Measurements from ENCODE around the gene DYNC2I2.
"Not testable (repeated sequence)": the region's sequence is repeated elsewhere in the genome, so short reads cannot be mapped to it uniquely, and the experiment has no call there.

The DYNC2I2 gene

DNA sequence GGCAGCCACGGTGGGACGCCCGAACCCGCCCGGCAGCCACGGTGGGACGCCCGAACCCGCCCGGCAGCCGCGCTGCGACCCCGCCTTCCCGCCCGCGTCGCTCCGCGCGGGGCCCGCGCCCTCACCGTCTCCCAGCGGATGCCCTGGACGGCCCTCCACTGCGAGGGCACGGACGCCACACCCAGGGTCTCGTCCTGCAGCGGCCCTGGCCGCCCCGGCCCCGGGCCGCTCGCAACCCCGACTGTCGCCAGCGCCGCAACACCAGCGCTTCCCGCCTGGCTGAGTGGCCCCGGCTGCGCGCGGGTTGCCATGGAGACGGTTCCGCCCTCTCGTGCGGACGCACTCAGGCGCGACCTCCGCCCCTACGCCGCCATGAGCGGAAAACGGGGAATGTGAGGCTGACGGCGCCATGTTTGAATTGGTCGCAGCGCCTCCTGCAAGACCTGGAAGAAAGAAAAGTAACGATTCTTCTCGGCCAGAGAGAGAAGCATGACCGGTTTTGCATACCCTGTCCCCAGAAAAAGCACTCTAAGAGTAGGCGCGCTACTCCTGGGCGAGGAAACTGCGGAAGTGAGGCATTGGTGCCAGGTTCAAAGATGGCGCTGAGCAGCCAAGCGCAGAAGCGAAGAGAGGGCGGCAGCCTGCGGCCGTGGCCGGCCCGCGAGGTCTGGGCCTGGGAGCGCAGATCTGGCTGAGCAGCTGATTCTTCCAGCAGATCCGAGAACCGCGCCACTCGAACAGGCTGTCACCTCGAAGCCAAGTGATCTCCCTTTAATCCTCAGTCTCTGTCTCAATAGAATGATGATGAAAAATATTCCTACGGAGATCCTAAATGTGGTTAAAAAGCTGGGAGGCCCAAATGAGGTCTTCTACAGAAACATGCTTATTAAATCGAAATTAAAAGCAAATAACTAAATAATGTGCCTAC lies at the start of gene DYNC2I2:
DYNC2I2 (minus strand) TSS at position 432 of the 928 bp plus-strand sequence; CDS start at position 311, 121 bp downstream.
- peak; percentile 62 for DNase-seq

DNA sequence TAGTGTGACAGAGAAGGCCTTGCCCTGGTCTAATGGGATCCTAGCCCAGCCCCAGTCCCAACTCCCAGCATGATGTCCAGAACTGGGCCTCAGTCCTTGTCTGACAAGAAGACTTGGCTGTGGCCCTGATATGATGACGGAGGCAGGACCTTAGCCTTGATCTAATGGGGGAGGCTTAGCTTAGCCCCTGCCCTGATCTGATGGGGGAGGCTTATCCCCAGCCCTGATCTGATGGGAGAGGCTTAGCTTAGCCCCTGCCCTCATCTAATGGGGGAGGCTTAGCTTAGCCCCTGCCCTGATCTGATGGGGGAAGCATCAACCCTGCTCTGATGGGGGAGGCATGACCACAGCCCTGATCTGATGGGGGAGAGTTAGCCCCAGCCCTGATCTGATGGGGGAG lies 49.4 kb upstream of the DYNC2I2 start:
- no peak for DNase-seq

DNA sequence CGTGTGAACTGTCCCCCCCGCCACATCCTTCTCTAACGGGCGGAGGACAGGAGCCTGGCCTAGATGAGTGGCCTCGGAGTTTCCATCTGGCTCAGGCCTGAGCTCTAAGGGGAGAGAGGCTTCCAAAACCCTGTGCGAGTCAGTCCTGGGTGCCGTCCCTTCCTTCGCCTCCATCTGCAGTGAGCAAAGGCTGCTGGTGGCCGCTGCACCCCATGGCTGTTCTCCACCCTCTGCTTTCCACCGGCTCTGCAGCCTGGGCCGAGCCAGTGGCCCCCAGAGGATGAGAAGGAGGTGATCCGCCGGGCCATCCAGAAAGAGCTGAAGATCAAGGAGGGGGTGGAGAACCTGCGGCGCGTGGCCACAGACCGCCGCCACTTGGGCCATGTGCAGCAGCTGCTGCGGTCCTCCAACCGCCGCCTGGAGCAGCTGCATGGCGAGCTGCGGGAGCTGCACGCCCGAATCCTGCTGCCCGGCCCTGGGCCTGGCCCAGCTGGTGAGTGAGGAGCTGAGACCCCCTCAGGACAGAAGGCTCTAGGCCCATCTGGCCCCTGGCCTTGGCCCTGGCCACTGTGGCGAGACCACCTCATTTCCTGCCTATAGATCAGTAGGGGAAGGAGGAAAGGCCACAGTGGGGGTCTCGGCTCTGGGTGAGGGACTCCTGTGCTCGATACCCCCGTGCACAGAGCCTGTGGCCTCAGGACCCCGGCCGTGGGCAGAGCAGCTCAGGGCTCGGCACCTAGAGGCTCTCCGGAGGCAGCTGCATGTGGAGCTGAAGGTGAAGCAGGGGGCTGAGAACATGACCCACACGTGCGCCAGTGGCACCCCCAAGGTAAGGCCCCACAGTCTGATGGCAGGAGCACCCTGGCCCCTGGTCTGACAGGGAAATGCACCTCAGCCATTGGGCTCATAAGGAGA lies 48.7 kb upstream of the DYNC2I2 start:
- DNase-seq: no peak

DNA sequence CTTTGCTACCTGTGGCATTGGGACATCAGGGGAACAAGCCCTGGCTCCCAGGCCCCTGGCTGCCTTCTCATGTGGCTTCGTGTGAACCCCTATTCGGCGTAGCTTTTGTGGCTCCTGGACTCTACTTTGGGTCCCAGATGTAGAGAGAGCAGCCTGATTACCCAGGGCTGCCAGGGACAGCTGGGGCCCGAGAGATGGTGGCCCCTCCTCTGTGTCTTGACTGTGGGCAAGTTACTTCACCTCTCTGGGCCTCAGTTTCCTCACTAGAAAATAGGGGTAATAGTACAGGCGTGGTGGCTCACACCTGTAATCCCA lies 47.7 kb upstream of the DYNC2I2 start:
- no peak for DNase-seq

DNA sequence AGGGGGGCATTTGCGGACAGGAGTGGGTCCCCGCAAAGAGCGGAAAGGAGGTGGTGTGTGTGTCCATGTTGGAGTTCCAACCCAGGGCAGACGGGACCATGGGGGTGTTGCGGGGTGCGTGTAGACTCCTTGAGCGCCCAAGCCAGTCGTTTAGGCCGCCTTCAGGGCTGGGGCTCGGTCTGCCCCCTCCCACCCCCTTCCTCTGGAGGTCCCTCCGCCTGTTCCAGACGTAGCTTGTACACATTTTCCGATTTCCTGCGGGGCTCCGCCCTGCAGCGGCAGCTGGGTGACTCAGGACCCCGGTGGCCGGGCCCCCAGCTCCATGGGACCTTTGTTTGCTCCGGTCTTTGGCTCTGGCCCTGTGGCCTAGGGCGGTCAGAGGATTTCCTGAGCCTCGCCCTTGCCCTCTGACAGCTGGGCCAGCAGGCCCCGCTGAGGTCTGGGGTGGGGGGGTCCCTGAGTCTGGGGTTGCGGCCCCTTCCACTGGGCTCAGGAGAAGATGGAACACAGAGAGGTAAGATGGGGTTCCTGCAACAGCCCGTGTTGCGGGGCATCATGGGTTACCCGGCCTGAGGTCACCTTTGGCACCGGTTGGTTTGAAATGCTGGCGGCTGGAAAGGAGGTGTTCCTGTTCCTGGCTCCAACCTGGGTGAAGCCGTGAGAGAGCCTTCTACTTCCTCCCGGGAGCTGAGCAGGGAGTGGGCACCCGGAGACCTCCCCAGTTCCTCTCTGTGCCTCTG lies 47.1 kb upstream of the DYNC2I2 start:
- DNase-seq: no peak

DNA sequence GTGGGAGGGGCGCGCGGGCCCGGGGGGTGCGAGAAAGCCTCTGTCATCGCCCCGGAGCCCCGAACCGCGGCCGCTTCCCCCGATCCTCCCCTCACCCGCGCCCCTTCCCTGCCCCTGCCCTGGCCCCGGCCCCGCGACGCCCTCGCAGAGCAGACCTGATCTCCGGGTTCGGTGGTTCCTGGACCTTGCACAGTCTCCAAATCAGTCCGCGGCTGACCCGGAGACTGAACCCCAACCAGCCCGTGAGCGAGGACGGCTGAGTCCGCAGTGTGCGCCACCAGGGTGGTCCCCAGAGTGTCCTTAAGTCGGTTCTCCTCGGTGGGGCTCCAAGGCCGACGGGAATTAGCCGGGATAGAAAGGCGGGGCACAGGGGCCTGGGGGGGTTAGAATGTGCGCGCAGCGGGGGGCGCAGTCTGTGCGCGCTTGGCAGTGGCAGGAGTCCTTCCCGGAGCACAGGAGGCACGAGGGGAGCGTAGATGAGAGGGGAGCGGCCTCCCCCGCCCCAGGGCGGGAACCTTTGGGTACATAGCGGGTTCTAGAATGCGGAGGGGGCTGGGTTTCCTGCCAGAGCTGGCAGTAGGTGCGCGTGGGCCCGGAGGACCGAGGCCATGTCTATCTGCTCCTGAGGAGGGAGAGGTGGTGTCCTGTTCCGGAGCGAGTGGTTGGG lies 46.4 kb upstream of the DYNC2I2 start:
- no peak for DNase-seq

DNA sequence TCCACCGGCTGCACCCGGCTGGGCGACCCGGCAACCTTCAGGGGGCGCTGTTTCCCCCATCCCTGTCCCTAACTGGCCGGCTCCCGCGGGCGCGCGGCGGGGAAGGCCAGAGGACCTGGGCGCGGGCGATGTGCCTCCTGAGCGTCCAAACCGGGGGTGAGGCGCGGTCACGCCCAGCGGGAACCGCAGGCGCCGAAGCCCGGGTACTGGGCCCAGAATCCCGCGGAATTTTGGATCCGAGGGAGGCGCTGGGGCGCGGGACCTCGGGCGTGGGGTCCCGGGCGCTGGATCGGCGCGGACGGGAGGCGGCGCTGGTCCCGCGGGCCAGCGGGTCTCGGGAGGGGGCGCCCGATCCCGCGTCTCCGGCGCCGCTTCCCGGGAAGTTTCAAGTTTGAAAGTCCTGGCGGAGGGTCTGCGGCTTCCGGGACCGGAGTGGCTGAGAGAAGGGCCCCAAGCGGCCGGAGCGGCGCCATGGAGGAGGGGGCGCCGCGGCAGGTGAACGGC lies 45.9 kb upstream of the DYNC2I2 start, which contains the start of gene PKN3:
PKN3 (plus strand) TSS at position 59 of the 504 bp plus-strand sequence; CDS start at position 472, 413 bp downstream.
- peak; percentile 71 for DNase-seq

DNA sequence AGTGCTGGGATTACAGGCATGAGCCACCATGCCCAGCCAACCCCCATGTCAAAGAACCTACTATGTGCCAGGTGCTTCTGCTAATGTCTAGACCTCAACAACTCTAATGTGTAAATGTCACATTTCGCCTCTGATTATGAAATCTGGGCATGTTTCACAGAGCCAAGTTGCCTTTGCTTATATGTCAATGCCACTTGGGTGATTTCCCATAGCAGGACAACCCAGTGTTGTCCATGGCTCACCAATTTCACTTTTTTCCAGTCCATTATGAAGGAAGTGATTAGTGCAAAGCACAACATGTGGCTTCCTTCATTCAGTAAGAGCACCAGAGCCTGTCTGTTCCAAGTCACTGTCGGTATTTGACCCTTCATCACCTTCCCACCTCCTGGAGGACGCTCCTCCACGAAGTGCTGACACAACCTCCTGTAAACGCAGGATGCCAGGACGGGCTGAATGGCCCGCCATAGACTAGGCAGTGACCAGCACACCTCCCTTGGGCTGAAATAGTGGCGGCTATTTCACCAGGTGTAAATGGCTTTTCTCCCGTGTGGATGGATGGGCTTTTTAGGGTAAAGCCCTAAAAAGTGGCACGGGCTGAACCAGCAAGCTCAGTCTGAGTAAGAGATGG lies 44.7 kb upstream of the DYNC2I2 start:
- no peak for DNase-seq

DNA sequence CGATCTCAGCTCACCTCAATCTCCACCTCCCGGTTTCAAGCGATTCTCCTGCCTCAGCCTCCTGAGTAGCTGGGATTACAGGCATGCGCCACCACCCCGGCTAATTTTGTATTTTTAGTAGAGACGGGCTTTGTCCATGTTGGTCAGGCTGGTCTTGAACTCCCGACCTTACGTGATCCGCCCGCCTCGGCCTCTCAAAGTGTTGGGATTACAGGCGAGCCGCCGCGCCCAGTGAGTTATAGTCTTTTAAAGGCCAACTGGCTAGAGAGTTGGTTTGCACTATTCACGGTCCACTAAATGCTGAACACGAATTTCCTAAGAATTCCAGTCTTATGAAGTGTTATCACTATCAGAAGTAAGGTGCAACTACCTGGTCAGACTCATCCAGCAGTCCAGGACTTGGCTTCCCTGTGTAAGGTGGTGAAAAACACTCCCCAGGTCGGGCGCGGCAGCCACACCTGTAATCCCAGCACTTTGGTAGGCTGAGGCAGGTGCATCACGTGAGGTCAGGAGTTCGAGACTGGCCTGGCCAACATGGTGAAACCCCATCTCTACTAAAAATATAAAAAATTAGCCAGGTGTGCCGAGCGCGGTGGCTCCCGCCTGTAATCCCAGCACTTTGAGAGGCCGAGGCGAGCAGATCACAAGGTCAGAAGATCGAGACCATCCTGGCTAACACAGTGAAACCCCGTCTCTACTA lies 42.6 kb upstream of the DYNC2I2 start:
- not testable (repeated sequence) for DNase-seq

DNA sequence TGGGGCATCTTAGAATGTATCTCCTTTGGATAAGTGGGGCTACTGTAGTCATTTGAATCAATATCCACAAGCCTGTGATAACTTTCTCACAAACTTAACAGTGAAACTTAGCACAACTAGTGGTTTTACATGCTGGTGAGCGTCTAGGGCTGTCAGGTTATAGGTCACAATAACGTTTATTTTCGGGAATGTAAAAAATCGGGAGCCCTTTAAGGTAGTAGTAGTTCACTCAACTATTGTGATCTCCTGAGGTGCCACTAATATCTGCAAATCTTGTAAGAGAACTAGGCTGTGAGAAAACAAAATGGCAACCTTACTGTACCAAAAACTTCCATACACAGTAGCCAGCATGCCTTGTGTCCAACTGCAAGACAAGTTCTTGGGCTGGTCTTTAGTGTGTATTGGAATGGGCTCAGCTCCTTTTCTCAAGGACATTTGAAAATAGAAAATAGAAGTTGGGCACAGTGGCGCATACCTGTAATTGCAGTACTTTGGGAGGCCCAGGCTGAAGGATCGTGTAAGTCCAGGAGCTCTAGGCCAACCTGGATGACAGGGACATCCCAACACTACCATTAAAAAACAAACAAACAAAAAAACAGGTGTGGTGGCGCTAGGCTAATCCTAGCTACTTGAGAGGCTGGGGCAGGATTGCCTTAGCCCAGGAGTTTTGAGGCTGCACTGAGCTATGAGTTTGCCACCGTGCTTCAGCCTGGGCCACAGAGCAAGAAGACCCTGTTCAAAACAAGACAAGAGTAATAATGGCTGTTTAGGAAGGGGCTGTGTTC lies 40.5 kb upstream of the DYNC2I2 start:
- no peak for DNase-seq

DNA sequence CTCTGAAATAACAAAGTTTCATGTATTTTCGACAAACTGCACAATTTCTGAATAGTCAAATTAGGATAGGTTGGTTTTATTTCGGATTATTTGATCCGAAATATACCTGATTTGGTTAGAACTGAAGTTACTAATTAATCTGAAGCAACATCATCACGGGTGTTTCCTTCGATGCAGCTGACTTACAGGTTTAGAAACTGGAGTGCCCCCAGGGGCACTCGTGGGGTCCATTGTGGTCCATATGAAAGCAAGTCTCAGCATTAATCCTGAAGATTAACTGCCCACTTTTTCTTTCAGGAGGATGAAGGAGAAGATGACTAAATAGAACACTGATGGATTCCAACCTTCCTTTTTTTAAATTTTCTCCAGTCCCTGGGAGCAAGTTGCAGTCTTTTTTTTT lies 37.7 kb upstream of the DYNC2I2 start:
- no peak for DNase-seq

DNA sequence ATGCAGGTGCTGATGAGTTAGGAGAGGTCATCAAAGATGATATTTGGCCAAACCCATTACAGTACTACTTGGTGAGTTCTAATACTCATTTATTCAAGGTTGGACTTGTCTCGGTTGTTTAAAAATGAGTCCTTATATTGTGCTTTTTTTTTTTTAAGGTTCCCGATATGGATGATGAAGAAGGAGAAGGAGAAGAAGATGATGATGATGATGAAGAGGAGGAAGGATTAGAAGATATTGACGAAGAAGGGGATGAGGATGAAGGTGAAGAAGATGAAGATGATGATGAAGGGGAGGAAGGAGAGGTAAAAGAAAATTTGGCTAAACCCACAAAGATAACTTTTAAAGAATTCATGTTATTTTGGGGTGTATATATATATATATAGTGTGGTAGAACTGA lies 37.1 kb upstream of the DYNC2I2 start:
- not testable (repeated sequence) for DNase-seq

DNA sequence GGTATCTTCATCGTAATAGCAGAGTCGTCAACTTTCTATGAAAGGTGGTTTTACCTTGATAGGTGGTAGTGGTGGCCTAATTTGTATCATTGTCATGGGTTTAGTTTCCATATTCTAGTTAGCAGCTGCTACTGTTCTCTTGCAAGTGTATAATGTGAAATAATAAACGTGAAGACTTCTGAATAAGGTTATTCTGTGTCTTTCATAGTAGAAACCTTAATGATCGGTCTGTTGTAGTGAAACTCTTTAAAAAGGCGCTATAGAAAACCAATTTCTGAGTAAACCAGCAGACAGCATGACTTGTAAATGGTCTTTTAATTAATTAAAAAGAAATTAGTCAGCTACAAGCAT lies 34.0 kb upstream of the DYNC2I2 start:
- DNase-seq: no peak

DNA sequence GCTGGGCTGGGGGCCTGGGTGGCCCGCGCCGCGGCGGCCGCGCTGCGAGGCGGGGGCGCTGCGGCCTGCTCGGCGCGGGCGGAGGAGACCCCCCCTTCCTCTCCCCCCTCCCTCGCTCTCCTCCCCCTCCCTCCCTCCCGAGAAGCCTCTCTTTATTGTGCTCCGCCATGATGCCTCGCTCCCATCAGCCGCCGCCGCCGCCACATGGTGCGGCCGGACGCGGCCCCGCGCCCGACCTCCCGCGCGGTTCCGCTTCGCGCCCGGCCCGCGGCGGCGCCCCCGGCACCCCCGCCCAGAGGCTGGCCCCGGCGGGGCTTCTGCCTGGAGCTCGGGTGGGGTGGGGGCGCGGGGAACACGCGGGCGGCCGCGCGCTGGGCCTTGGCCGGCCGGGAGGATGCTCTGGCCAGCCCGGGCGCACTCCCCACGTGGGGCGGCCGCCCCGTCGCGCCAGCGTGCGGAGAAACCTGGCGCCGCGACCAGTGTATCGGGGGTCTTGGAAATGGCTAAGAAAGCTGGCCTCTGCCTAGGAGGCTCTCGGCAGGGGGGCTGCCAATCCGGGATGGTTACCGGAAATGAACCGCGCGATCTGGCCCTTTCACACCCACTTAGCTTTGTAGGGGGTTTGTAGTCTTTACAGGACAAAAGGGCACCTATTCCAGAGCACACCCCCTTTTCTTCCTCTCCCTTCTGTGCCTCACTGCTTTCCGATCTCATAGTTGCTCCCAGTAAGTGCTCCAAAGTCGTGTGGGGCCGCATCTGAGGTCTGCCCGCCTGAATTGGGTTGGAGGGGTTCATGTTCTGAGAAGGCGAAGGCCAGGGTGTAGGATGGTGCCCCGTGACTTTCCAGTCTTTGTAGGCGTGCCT lies 33.4 kb upstream of the DYNC2I2 start:
- DNase-seq: no peak

DNA sequence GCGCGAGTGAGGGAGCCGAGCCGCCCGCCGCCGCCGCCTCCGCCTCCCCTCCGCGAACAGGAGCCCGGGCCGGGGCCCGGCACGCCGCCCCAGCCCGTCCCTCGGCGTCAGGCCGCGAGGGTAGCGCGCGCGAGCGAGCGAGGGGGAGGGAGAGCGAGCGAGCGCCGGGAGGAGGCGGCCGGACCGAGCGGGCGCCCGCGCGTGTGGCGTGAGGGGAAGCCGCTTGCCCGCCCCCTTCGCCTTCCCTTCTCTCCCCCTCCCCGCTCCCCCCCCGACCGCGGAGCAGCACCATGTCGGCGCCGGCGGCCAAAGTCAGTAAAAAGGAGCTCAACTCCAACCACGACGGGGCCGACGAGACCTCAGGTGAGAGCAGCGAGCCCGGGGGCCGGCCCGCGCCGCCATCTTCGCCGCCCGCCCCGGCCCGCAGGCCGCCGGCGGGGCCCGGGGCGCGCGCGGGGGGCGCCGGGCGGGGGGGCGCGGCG lies 32.7 kb upstream of the DYNC2I2 start:
- DNase-seq: no peak

DNA sequence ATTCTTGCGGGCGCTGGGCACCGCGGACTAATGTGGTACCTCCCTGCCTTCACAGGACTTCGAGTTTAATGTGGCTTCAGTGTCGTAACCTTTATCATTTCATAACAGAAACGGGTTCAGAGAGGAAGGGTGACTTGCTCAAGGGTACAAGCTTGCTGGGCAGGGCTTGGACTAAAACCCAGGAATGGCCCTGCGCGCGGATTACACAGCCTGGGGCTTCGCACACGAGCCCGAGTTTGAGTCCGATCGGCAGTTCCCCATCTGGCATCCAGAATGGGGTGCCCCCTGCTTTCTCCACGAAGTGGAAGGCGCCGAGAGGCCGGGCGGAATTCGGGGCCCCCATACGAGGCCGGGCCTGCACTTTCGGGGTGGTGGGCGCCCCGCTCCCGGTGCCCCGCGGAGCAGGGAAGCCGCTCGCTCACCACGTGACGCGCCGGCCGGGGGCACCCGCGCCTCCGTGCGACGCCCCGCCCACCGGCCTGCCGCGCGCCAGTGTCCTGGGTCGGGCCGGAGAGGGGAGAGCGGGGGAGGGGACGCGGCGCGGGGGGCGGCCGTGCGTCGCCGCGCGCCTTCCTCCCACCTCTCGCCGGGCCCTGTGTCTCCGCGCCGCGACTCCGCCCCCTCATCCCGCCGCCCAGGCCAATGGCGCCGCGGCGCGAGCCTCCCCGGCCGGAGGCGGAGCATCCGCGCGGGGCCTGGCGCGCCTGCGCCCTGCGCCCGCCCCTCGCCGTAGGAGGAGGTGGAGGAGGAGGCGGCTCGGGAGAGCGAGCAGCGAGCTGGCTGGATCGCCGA lies 32.0 kb upstream of the DYNC2I2 start, which contains the start of gene SET:
SET (plus strand) TSS at position 722 of the 792 bp plus-strand sequence. CDS start 361 bp downstream, outside the sequence.
- DNase-seq: peak; percentile 81

DNA sequence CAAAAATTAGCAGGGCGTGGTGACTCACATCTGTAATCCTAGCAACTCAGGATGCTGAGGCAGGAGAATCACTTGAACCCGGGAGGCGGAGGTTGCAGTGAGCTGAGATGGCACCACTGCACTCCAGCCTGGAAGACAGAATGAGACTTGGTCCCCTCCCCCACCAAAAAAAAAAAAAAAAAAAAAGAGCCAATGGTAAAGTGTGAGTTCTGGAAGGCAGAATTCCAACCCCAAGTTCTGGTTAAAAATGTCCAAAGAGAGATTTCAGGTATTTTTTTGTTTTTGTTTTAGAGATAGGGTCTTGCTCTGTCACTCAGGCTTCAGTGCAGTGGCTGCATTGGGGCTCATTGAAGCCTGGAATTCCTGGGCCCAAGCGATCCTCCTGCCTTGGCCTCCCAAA lies 30.8 kb upstream of the DYNC2I2 start:
- no peak for DNase-seq
